IMR-90 (cell line): ENCODE measurements around the gene CST7. TPM values are rescaled to one million over a fixed set of nuclear protein-coding genes. Genes with fewer than 3 reads are reported as not detected.

ENCODE experiments used
- ATAC-seq: fragments of 200-7000 bp; cut with Tn5 transposase; 2 replicates; pipeline ENCODE4 v1.9.1; 2020; ENCODE audit warnings: low read depth, mild to moderate bottlenecking, moderate library complexity
- BruUV-seq: library from RNA; stranded (reverse); fragments of 400-500 nt; replicated peaks from 2 replicates; lab custom pipeline; 2021; lab: Mats Ljungman, UMichigan
- CTCF ChIA-PET: fragments of 300-600 bp; formaldehyde crosslinking; extraction: SDS; loops from one replicate; lab custom pipeline; 2021; ENCODE audit warnings: antibody characterized with exemption; lab: Yijun Ruan, JAX
- POLR2A ChIA-PET: fragments of 300-600 bp; sonication (Branson Sonifier 250); formaldehyde crosslinking; loops from one replicate; lab custom pipeline; 2022; ENCODE audit warnings: antibody characterized with exemption; ENCODE audit not compliant: unreplicated experiment; lab: Charles Lee
- DNase-seq: peaks from one replicate; pipeline ENCODE4 v3.0.0; 2013
- H2AFZ ChIP-seq: replicated peaks from 2 replicates; pipeline ENCODE3; 2013; ENCODE audit warnings: low read length, mild to moderate bottlenecking; ENCODE audit not compliant: poor library complexity
- H2AK5ac ChIP-seq: 2 replicates; pipeline ENCODE4 v1.6.1; 2013; ENCODE audit warnings: low read depth, low read length, inconsistent platforms
- H2AK9ac ChIP-seq: replicated peaks from 2 replicates; pipeline ENCODE3; 2013; ENCODE audit warnings: mild to moderate bottlenecking, low read depth, low read length, moderate library complexity; ENCODE audit not compliant: poor library complexity
- H2BK120ac ChIP-seq: 2 replicates; pipeline ENCODE4 v1.6.1; 2013; ENCODE audit warnings: low read depth, low read length, inconsistent platforms
- H2BK15ac ChIP-seq: 3 replicates; pipeline ENCODE4 v1.6.1; 2013; ENCODE audit warnings: low read depth, low read length, inconsistent platforms
- H2BK20ac ChIP-seq: 2 replicates; pipeline ENCODE4 v1.6.1; 2013; ENCODE audit warnings: low read depth, mild to moderate bottlenecking, inconsistent platforms, low read length, moderate library complexity
- H2BK5ac ChIP-seq: 2 replicates; pipeline ENCODE4 v1.6.1; 2013; ENCODE audit warnings: mild to moderate bottlenecking, low read depth, low read length, inconsistent platforms; ENCODE audit not compliant: poor library complexity, severe bottlenecking
- H3K14ac ChIP-seq: replicated peaks from 2 replicates; pipeline ENCODE4 v1.6.1; 2013; ENCODE audit warnings: low read depth, low read length, inconsistent platforms
- H3K18ac ChIP-seq: 2 replicates; pipeline ENCODE4 v1.6.1; 2013; ENCODE audit warnings: low read depth, low read length, control low read depth
- H3K23ac ChIP-seq: 2 replicates; pipeline ENCODE4 v1.6.1; 2013; ENCODE audit warnings: low read depth, low read length, inconsistent platforms
- H3K27ac ChIP-seq: 2 replicates; pipeline ENCODE4 v1.5.1; 2013; ENCODE audit warnings: mild to moderate bottlenecking, control low read depth, low read length; ENCODE audit not compliant: insufficient read depth
- H3K27me3 ChIP-seq: 2 replicates; pipeline ENCODE4 v1.6.1; 2013; ENCODE audit warnings: low read length; ENCODE audit not compliant: control insufficient read depth, insufficient read depth
- H3K36me3 ChIP-seq: 2 replicates; pipeline ENCODE4 v1.6.1; 2013; ENCODE audit warnings: low read length, mixed read lengths; ENCODE audit not compliant: control insufficient read depth, insufficient read depth
- H3K4ac ChIP-seq: 2 replicates; pipeline ENCODE4 v1.6.1; 2013; ENCODE audit warnings: low read depth, low read length, inconsistent platforms
- H3K4me1 ChIP-seq: 2 replicates; pipeline ENCODE4 v1.6.1; 2013; ENCODE audit warnings: low read length, mixed read lengths; ENCODE audit not compliant: control insufficient read depth, insufficient read depth
- H3K4me2 ChIP-seq: 2 replicates; pipeline ENCODE4 v1.6.1; 2013; ENCODE audit warnings: low read depth, mild to moderate bottlenecking, control low read depth, low read length, moderate library complexity
- H3K4me3 ChIP-seq: 2 replicates; pipeline ENCODE4 v1.5.1; 2013; ENCODE audit warnings: low read depth, mild to moderate bottlenecking, control low read depth, low read length, moderate library complexity; ENCODE audit not compliant: insufficient read depth
- H3K56ac ChIP-seq: 2 replicates; pipeline ENCODE4 v1.6.1; 2013; ENCODE audit warnings: low read length, inconsistent platforms; ENCODE audit not compliant: insufficient read depth; ENCODE audit errors: extremely low read depth
- H3K79me1 ChIP-seq, 2 experiments: 2 replicates each; pipeline ENCODE4 v1.6.1; 2013; ENCODE audit warnings: low read length in 2 of 2, inconsistent platforms in 1 of 2, low read depth in 1 of 2
- H3K9ac ChIP-seq: 2 replicates; pipeline ENCODE4 v1.6.1; 2013; ENCODE audit warnings: low read depth, low read length, control low read depth
- H3K9me1 ChIP-seq: 2 replicates; pipeline ENCODE4 v1.6.1; 2013; ENCODE audit warnings: low read length, inconsistent platforms; ENCODE audit not compliant: insufficient read depth
- H3K9me3 ChIP-seq: 2 replicates; pipeline ENCODE4 v1.6.1; 2013; ENCODE audit warnings: low read length; ENCODE audit not compliant: control insufficient read depth, insufficient read depth
- H4K20me1 ChIP-seq: 2 replicates; pipeline ENCODE4 v1.6.1; 2013; ENCODE audit warnings: low read length, inconsistent platforms; ENCODE audit not compliant: insufficient read depth
- H4K5ac ChIP-seq: 2 replicates; pipeline ENCODE4 v1.6.1; 2013; ENCODE audit warnings: mild to moderate bottlenecking, low read depth, low read length, control low read depth
- H4K8ac ChIP-seq, 2 experiments: 2 replicates each; pipeline ENCODE4 v1.6.1; 2013; ENCODE audit warnings: low read depth in 2 of 2, low read length in 2 of 2, control low read depth in 1 of 2, inconsistent platforms in 1 of 2
- H4K91ac ChIP-seq: 2 replicates; pipeline ENCODE4 v1.6.1; 2013; ENCODE audit warnings: low read depth, low read length, inconsistent platforms; ENCODE audit not compliant: insufficient read depth
- CEBPB ChIP-seq: IDR thresholded peaks from 2 replicates; pipeline ENCODE4 v1.6.1; 2012; ENCODE audit warnings: low read depth, low read length, improper control_type of control experiment
- CHD1 ChIP-seq: IDR thresholded peaks from 2 replicates; pipeline ENCODE4 v1.6.1; 2012; ENCODE audit warnings: low read depth, low read length, improper control_type of control experiment
- FOS ChIP-seq: fragments of 150-350 bp; IDR thresholded peaks from 2 replicates; pipeline ENCODE4 v1.6.1; 2016; ENCODE audit warnings: low read depth, low read length
- MAFK ChIP-seq: IDR thresholded peaks from 2 replicates; pipeline ENCODE4 v1.6.1; 2012; ENCODE audit warnings: low read depth, low read length, improper control_type of control experiment
- MAZ ChIP-seq: IDR thresholded peaks from 2 replicates; pipeline ENCODE4 v1.6.1; 2012; ENCODE audit warnings: low read depth, mild to moderate bottlenecking, low read length, improper control_type of control experiment, moderate library complexity, borderline replicate concordance
- MXI1 ChIP-seq: IDR thresholded peaks from 2 replicates; pipeline ENCODE4 v1.6.1; 2012; ENCODE audit warnings: low read depth, mild to moderate bottlenecking, low read length, moderate library complexity, borderline replicate concordance
- NFE2L2 ChIP-seq: fragments of 150-350 bp; IDR thresholded peaks from 2 replicates; pipeline ENCODE4 v1.6.1; 2016; ENCODE audit warnings: low read depth, mild to moderate bottlenecking, low read length
- RAD21 ChIP-seq: IDR thresholded peaks from 2 replicates; pipeline ENCODE4 v1.6.1; 2012; ENCODE audit warnings: low read length, improper control_type of control experiment
- RCOR1 ChIP-seq: IDR thresholded peaks from 2 replicates; pipeline ENCODE4 v1.6.1; 2012; ENCODE audit warnings: mild to moderate bottlenecking, low read length, improper control_type of control experiment; ENCODE audit not compliant: insufficient replicate concordance
- RFX5 ChIP-seq: IDR thresholded peaks from 2 replicates; pipeline ENCODE4 v1.8.0; 2012; ENCODE audit warnings: low read depth, mild to moderate bottlenecking, low read length, moderate library complexity
- SMC3 ChIP-seq: fragments of 150-350 bp; IDR thresholded peaks from 2 replicates; pipeline ENCODE4 v1.6.1; 2016; ENCODE audit warnings: low read depth, mild to moderate bottlenecking, antibody characterized with exemption, low read length, moderate library complexity
- WGBS, 2 experiments: methylation state at CpG; one replicate each; pipeline versions ENCODE4 v1.1.5 to v1.1.7; 2013; ENCODE audit warnings: missing lambda C conversion rate in 2 of 2; ENCODE audit not compliant: insufficient read length in 1 of 2; ENCODE audit errors: extremely low coverage in 2 of 2; 5-methylcytosine and 5-hydroxymethylcytosine counted together
- dilution Hi-C: fragments of 300-500 bp; cut with HindIII; formaldehyde crosslinking; loops from one replicate; pipeline ENCODE4 v1.14.3; 2018; ENCODE audit warnings: low sequenced_read_pairs; ENCODE audit not compliant: unreplicated experiment
- in situ Hi-C: fragments of 300-500 bp; cut with MboI; formaldehyde crosslinking; loops from 3 replicates; pipeline ENCODE4 v1.14.3; 2019; ENCODE audit warnings: low sequenced_read_pairs, inconsistent platforms, mixed read lengths
- intact Hi-C: fragments of 100-400 bp; cut with micrococcal nuclease; formaldehyde crosslinking; loops from 2 replicates; pipeline ENCODE4 v1.10.0; 2022
- polyA plus RNA-seq, 3 experiments: library from polyadenylated mRNA; depleted of rRNA; stranded (reverse); fragments of >200 nt; gene quantifications; 2 replicates each; pipeline ENCODE4 v1.2.3, GENCODE V29; 2012; ENCODE audit warnings: low replicate concordance in 1 of 3
- total RNA-seq: library from RNA; depleted of rRNA; stranded (reverse); fragments of >200 nt; gene quantifications from 2 replicates; pipeline ENCODE4 v1.2.3, GENCODE V29; 2012
- TF ChIP-seq, protein P1 (sequence below): fragments of 150-350 bp; IDR thresholded peaks from 2 replicates; pipeline ENCODE4 v1.6.1; 2017; ENCODE audit warnings: mild to moderate bottlenecking, antibody characterized with exemption, low read length, low read depth
- TF ChIP-seq, protein P2 (sequence below): fragments of 150-350 bp; IDR thresholded peaks from 2 replicates; pipeline ENCODE4 v1.6.1; 2016; ENCODE audit warnings: low read depth, mild to moderate bottlenecking, low read length, moderate library complexity, borderline replicate concordance

Gene CST7
- total and polyA plus RNA-seq, 2 of the 4 experiments (the other 2 are of a cell fraction) = not detected

DNA sequence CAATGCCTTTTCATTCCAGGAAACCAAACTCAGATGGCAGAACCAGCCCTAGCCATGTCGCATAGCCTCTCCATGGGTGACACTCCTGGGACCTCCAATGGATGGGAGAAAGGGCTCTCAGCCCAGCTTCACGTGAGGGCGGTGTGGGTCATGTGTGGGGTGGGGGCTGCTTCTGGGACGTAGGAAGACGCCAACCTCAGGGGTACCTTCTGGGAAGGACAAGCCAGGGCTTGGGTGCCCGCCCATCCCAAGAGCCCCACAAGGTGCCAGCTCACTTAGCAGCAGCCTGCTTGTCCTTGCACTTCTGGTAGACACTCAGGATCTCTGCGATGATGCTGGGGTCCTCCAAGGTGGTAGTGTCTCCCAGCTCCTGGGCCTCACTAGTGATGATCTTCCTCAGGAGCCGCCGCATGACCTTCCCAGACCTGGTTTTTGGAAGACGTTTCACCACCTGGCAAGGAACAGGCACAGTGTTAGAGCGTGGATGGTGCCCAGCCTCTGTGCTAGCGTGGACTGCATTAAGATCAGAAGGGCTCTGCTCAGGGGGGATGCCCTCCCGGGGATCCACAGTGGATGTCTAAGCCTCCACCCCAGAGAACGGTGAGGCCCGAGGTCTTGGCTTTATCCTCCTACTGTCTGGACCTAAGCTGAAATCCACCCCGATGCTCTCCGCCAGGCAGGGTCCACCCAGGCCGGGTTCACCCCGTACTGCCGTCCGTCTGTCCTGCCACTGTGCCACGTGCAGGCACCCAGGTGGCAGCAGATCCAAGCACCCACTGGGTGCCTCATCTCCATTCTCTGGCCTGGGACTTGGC is 58.6 kb downstream of the CST7 start:
- H3K9me1 ChIP-seq = no peaks in the 10 kb centered on the region
- H3K79me1 ChIP-seq = no peaks in the 10 kb centered on the region
- no TSS peak for BruUV-seq
- H2AK9ac ChIP-seq = no peak overlapping the region
- no peak overlapping the region for H3K14ac ChIP-seq
- ATAC-seq (no peak), DNase-seq (no peak)
- H4K5ac ChIP-seq = no peak overlapping the region
- H3K4me1 ChIP-seq = no peaks in the 10 kb centered on the region
- no peak overlapping the region for H3K4me3 ChIP-seq
- H3K27me3 ChIP-seq = peaks cover 6% of the 10 kb centered on the region
- H2BK20ac ChIP-seq = no peak overlapping the region
- WGBS, 2 experiments = 76% methylated on average over 9 of the region's 22 CpGs; no CpG with 5 or more reads in 1 of the 2 experiments
- no peak overlapping the region for H2AK5ac ChIP-seq
- no peaks in the 10 kb centered on the region for H3K9me3 ChIP-seq
- intact Hi-C loops (no loop called here), in situ Hi-C loops (loop anchor here (10.0 kb wide), 1 partner anchor 167 kb away; no protein-coding TSS in a partner anchor), dilution Hi-C loops (no loop called here)
- H2AFZ ChIP-seq = no peak overlapping the region
- no peak overlapping the region for H2BK15ac ChIP-seq
- H2BK120ac ChIP-seq = no peak overlapping the region
- no peak overlapping the region for H3K27ac ChIP-seq
- H3K4ac ChIP-seq = no peak overlapping the region
- H4K20me1 ChIP-seq = no peaks in the 10 kb centered on the region
- ChIA-PET POLR2A (no interaction called here), CTCF (no interaction called here)
- no peaks in the 10 kb centered on the region; the same call in 1 of the 2 replicates for H3K36me3 ChIP-seq
- H3K23ac ChIP-seq = no peak overlapping the region
- TF ChIP-seq RFX5 (no peak), MXI1 (no peak), MAZ (no peak), MAFK (no peak), FOS (no peak), RCOR1 (no peak), CEBPB (no peak), CHD1 (no peak), SMC3 (no peak), NFE2L2 (no peak), RAD21 (no peak)
- TF ChIP-seq, protein P1, sequence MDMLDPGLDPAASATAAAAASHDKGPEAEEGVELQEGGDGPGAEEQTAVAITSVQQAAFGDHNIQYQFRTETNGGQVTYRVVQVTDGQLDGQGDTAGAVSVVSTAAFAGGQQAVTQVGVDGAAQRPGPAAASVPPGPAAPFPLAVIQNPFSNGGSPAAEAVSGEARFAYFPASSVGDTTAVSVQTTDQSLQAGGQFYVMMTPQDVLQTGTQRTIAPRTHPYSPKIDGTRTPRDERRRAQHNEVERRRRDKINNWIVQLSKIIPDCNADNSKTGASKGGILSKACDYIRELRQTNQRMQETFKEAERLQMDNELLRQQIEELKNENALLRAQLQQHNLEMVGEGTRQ = no peak
- TF ChIP-seq, protein P2, sequence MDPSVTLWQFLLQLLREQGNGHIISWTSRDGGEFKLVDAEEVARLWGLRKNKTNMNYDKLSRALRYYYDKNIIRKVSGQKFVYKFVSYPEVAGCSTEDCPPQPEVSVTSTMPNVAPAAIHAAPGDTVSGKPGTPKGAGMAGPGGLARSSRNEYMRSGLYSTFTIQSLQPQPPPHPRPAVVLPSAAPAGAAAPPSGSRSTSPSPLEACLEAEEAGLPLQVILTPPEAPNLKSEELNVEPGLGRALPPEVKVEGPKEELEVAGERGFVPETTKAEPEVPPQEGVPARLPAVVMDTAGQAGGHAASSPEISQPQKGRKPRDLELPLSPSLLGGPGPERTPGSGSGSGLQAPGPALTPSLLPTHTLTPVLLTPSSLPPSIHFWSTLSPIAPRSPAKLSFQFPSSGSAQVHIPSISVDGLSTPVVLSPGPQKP = no peak
- no peak overlapping the region for H4K8ac ChIP-seq
- H3K18ac ChIP-seq = no peak overlapping the region
- no peak overlapping the region for H3K4me2 ChIP-seq
- H4K91ac ChIP-seq = no peak overlapping the region
- no peak overlapping the region for H3K9ac ChIP-seq
- H2BK5ac ChIP-seq = no peak overlapping the region
- no peak overlapping the region for H3K56ac ChIP-seq
